HUES6 (cell line): Measurements from ENCODE around the gene FIGLA.
"Not testable (repeated sequence)": the region's sequence is repeated elsewhere in the genome, so short reads cannot be mapped to it uniquely, and the experiment has no call there.

Source experiments
- H3K27ac ChIP-seq: 2 replicates; pipeline ENCODE4 v1.7.0; 2013; ENCODE audit warnings: low read depth, mild to moderate bottlenecking, low read length, inconsistent platforms
- H3K27me3 ChIP-seq: 2 replicates; pipeline ENCODE4 v1.6.1; 2013; ENCODE audit warnings: low read length; ENCODE audit not compliant: control insufficient read depth, insufficient read depth
- H3K36me3 ChIP-seq: 2 replicates; pipeline ENCODE4 v1.6.1; 2013; ENCODE audit warnings: low read length; ENCODE audit not compliant: control insufficient read depth, insufficient read depth
- H3K4me1 ChIP-seq: 2 replicates; pipeline ENCODE4 v1.6.1; 2013; ENCODE audit warnings: low read length; ENCODE audit not compliant: control insufficient read depth, insufficient read depth
- H3K4me3 ChIP-seq: 2 replicates; pipeline ENCODE4 v1.5.1; 2013; ENCODE audit warnings: low read depth, low read length
- H3K9ac ChIP-seq: one replicate; pipeline ENCODE4 v1.6.1; 2013; ENCODE audit warnings: mild to moderate bottlenecking, low read length
- H3K9me3 ChIP-seq: 2 replicates; pipeline ENCODE4 v1.6.1; 2013; ENCODE audit warnings: low read depth, low read length; ENCODE audit not compliant: control insufficient read depth, insufficient read depth

The FIGLA gene

DNA sequence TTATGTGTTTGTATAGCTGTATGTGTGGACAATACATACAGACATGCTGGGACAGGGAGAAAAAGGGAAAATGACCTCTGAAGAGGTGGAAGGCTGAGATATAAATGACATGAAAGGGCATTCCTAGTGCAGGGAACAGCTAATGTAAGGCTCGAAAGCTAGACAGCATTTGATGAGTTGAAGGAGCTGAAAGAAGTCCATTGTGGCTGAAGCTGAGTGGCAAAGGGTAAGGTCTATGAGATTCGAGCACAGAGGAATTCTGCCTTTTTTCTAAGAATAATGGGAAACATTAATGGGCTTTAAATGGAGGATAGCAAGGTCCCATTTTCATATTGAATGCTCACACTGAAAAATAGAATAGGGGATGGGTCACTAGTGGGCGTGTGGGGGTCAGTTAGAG lies 46.0 kb downstream of the FIGLA start:
- Histone ChIP-seq H3K9me3 (peaks cover 3% of the 10 kb centered on the region; the same call in 1 of the 2 replicates), H3K27me3 (no peaks in the 10 kb centered on the region), H3K4me1 (peaks cover 13% of the 10 kb centered on the region)

DNA sequence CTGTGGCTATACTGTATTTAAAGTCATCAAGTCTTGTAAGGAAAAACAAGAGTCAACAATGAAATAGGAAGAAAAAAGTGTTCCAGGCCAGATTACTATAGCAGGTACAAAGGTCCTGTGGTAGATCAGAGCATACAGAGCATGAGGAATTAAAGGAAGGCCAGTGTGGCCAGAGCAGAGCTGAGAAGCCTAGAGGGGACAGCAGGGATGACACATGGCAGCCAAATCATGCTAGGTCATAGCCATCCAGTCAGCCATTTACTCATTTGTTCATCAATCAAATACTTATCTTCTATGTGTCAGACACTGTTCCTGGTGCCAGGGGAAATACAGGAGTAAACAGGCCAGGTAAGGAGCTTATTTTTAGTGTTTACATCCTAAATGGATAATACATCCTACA lies 46.8 kb downstream of the FIGLA start:
- Histone ChIP-seq H3K36me3 (no peaks in the 10 kb centered on the region), H3K4me3 (no peak overlapping the region)

More for the DNA sequence above, 46.0 kb downstream of the FIGLA start:
- Histone ChIP-seq H3K4me3 (no peak overlapping the region), H3K36me3 (no peaks in the 10 kb centered on the region), H3K9ac (no peak overlapping the region), H3K27ac (no peak overlapping the region)

DNA sequence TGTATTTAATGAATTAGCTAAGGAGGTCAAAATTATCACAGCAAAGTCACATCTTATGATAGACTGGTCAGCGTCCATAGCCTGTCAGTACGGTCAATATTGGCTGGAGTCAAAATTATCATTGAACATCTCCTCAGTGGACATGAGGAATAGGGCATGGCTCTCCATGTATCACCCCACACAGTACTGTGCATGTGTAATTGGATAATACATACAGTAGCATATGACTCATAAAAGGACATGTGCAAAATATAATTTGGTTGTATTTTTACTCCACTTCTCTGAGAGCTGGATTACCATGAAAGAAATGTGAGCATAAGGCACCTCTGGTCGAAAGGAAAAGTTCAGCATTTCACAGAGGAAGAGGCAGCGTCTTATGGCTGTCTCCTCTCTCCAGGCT lies 47.4 kb downstream of the FIGLA start:
- no peaks in the 10 kb centered on the region for H3K36me3 ChIP-seq
- H3K4me3 ChIP-seq, result no peak overlapping the region
- H3K27ac ChIP-seq, result no peak overlapping the region
- no peaks in the 10 kb centered on the region for H3K27me3 ChIP-seq
- peaks cover 13% of the 10 kb centered on the region for H3K4me1 ChIP-seq
- H3K9ac ChIP-seq, result no peak overlapping the region
- peaks cover 3% of the 10 kb centered on the region; the same call in 1 of the 2 replicates for H3K9me3 ChIP-seq

More for the DNA sequence above, 46.8 kb downstream of the FIGLA start:
- no peaks in the 10 kb centered on the region for H3K27me3 ChIP-seq
- no peak overlapping the region for H3K27ac ChIP-seq
- no peak overlapping the region for H3K9ac ChIP-seq
- peaks cover 13% of the 10 kb centered on the region for H3K4me1 ChIP-seq
- H3K9me3 ChIP-seq, result peaks cover 3% of the 10 kb centered on the region; the same call in 1 of the 2 replicates

DNA sequence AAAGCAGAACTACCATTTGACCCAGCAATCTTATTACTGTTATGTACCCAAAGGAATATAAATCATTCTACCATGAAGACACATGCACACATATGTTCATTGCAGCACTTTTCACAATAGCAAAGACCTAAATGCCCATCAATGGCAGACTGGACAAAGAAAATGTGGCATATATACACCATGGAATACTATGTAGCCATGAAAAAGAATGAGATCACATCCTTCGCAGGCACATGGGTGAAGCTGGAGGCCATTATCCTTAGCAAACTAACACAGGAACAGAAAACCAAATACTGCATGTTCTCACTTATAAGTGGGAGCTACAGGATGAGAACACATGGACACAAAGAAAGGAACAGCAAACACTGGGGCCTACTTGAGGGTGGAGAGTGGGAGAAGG lies 51.0 kb downstream of the FIGLA start:
- H3K4me3 ChIP-seq, H3K36me3 ChIP-seq, H3K27me3 ChIP-seq, H3K9me3 ChIP-seq, H3K9ac ChIP-seq, H3K27ac ChIP-seq: not testable (repeated sequence)
- peaks cover 19% of the 10 kb centered on the region for H3K4me1 ChIP-seq

DNA sequence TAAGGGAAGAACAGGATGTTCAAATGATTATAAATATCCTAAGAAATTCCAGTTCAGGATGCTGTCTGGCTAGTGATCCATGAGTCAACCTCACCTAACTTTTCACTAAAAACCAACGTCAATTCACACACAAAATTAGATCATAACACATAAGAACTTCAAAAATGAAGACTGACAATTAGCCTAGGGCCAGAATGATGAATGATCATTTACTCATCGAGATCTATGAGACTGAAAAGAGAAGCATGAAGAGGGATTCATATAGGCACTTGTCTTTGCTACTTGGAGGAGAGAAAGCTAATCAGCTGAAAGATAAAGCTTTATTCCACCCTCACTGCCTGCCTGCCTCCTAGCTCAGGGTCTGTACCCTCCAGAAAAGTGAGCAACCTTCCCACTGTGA lies 52.3 kb downstream of the FIGLA start:
- Histone ChIP-seq H3K4me3 (no peak overlapping the region), H3K27ac (no peak overlapping the region), H3K4me1 (peaks cover 32% of the 10 kb centered on the region), H3K36me3 (no peaks in the 10 kb centered on the region), H3K9ac (no peak overlapping the region), H3K27me3 (no peaks in the 10 kb centered on the region), H3K9me3 (no peaks in the 10 kb centered on the region)

DNA sequence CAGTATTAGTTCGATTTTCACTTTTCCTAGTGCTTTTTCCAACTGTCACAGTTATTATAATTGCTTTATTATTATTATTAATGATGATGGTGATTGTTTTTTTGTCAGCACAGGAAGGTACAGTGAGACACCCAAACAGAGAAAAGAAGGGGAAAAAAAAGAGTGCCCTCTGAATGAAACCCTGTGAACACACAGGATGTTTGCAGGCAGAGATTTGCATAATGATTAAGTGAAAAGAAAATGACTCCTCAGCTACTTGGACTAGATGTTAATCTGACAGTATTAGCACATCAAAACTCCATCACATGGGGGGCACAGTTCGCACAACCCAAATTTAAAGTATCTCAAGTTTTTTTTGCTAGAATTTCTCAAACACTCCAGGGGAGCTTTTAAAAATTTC lies 55.4 kb downstream of the FIGLA start:
- Histone ChIP-seq H3K4me1 (peaks cover 61% of the 10 kb centered on the region), H3K4me3 (no peak overlapping the region), H3K27ac (peak overlapping the region; percentile 51; the same call in 1 of the 2 replicates)

DNA sequence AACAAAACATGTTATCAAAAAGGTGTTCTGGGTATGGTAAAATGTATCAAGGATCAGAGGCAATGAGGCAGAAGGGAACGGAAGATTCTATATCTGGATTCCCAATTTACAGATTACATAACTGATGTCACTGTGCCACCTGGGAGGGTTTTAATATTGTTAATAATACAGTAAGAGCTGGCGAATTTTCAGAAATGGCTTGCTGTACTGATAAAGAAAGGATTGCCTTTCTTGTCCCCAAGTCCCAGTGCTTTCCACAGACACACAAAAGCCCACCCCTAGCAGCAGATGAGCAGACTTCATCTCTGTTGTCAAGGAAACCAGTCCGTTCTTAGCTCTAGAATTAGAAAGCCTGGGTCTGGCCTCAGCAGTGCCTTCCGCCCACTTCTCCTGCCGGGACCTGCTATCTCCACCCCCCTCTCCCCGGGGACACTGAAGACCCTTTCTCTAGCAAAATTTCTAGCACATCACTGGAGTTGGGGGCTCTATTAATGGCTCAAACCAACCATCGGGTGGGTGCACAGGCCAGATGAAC lies 56.7 kb downstream of the FIGLA start:
- Histone ChIP-seq H3K9me3 (no peaks in the 10 kb centered on the region), H3K27me3 (no peaks in the 10 kb centered on the region), H3K4me1 (peaks cover 75% of the 10 kb centered on the region), H3K36me3 (no peaks in the 10 kb centered on the region), H3K27ac (peak overlapping the region; percentile 51), H3K4me3 (peak overlapping the region; percentile 15), H3K9ac (peak overlapping the region; percentile 30)

More for the DNA sequence above, 55.4 kb downstream of the FIGLA start:
- Histone ChIP-seq H3K36me3 (no peaks in the 10 kb centered on the region), H3K9ac (no peak overlapping the region), H3K9me3 (no peaks in the 10 kb centered on the region), H3K27me3 (no peaks in the 10 kb centered on the region)

DNA sequence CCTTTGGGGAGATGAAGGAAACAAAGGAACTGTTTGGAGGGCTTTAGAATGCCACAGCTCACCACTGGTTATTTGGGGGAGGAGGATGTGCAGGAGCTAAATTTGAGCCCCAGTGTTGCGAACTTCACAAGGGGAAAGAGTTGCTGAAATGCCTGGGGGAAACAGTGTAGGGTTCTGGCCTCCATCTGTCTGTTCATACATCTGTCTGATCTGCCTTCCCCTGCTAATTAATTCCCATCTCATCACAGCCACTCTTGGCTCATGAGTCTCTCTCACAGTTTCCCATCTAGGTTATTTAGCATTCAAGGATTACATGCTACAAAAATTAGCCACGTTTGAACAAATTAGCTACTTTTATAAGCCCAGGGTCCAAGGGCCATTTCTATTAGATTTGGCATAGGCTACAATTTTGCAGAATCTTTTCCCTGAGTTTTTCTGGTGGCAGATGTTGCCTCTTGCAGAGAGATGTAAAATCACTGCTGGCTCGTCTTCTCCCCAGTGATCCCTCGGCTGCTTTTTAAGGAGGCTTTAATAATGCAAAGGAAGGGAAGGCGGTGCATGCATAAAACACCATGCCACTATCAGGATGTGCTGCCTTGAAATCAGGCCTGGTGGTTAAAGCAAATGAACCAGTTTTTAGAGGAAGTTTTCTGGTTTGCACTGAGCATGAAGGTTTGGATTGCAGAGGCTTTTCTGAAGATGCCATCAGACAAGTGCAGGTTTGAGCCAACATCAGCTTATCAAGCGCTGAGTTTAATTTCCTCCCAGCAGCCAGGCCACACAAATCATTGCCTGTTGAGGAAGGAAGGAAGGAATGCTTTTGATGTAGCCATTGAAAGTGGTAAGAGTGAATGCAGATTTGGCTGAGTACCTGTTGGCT lies 57.4 kb downstream of the FIGLA start:
- H3K27me3 ChIP-seq, result no peaks in the 10 kb centered on the region
- no peaks in the 10 kb centered on the region for H3K9me3 ChIP-seq
- H3K36me3 ChIP-seq, result no peaks in the 10 kb centered on the region
- H3K4me1 ChIP-seq, result peaks cover 82% of the 10 kb centered on the region
- peak overlapping the region; percentile 51 for H3K27ac ChIP-seq
- H3K4me3 ChIP-seq, result peak overlapping the region; percentile 15
- peak overlapping the region; percentile 17 for H3K9ac ChIP-seq

DNA sequence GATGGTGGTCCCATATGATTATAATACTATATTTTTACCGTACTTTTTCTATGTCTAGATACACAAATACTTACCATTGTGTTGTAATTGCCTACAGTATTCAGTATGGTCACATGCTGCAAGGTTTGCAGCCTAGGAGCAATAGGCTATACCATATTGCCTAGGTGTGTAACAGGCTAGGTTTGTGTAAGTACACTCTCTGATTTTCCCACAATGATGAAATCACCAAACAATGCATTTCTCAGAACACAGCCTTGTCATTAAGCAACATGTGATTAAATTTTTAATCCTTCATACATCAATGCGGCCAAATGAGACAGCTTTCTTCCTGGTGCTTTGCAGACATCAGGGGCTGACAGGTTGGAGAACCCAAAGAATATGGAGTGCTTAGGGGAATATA lies 59.7 kb downstream of the FIGLA start:
- Histone ChIP-seq H3K4me3 (no peak overlapping the region), H3K9ac (no peak overlapping the region), H3K27me3 (no peaks in the 10 kb centered on the region), H3K9me3 (no peaks in the 10 kb centered on the region), H3K36me3 (no peaks in the 10 kb centered on the region), H3K4me1 (peaks cover 78% of the 10 kb centered on the region), H3K27ac (no peak overlapping the region)

DNA sequence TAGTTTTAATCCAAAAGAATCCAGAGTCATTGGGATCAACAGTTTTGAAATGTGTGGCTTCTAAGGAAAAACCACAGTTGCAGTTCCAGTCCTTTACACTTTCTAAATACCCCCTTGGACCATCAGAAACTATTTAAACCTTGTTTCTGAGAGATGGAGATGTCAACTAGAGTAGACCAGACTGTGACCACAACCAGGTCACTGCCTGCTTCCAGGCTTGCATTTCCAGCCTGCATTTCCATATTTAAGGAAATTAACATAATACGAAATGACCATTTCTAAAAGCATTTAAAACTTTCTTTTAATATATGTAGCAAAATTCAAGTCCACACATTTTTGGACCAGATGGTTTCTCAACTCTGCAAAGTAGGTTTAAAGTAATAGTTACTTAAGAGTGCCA lies 60.8 kb downstream of the FIGLA start:
- H3K9me3 ChIP-seq, result no peaks in the 10 kb centered on the region
- H3K36me3 ChIP-seq, result no peaks in the 10 kb centered on the region
- H3K27me3 ChIP-seq, result no peaks in the 10 kb centered on the region
- H3K4me3 ChIP-seq, result no peak overlapping the region
- H3K9ac ChIP-seq, result no peak overlapping the region
- peaks cover 70% of the 10 kb centered on the region for H3K4me1 ChIP-seq
- no peak overlapping the region for H3K27ac ChIP-seq

DNA sequence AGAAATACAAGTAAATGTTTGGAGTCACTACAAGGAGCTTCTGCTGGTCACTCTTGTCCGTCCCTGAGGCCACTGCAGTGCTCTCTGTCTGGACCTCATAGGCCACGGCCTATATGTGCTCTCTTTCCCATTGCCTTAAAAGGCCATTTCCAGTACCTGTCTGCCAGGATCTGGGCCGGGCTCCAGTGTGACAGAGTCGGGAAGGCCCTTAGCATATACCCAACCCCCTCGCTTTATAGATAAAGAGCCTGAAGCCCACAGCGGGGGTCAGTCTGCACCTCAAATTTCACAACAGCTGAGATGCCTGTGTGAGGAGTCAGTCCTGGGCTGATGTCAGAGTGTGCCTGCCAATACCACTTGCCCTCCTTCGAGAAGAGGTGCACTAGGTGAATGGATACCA lies 62.3 kb downstream of the FIGLA start:
- no peak overlapping the region for H3K4me3 ChIP-seq
- H3K9ac ChIP-seq, result peak overlapping the region; percentile 65
- no peaks in the 10 kb centered on the region for H3K27me3 ChIP-seq
- no peaks in the 10 kb centered on the region for H3K36me3 ChIP-seq
- peaks cover 55% of the 10 kb centered on the region for H3K4me1 ChIP-seq
- no peaks in the 10 kb centered on the region for H3K9me3 ChIP-seq
- H3K27ac ChIP-seq, result peak overlapping the region; percentile 30; the same call in 1 of the 2 replicates
